Measurements from ENCODE around the gene TSPAN18.

The TSPAN18 gene

DNA sequence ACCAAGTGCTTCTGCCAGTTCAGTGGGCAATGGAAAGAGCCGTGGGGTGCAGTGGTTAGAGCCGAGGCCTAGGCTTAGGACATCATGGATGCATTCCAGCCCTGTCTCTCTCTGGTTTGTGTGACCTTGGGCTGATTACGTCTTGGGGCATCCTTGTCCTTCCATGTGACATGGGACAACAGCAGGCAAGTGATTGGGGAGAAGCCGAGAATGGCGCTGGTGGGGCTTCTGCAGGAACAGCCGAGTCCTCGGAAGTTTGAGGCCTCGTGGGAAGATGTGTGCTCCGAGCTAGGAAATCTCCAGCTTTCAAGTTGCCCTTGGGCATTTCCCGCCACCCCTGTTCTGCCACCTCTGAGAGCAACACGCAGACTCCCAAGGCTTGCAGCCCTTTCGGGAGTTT, 16.6 kb downstream of the TSPAN18 start:
- no peaks in the 10 kb centered on the region for H3K4me1 ChIP-seq (ENCODE audit: low read length)
- H3K4me3 ChIP-seq (ENCODE audit: low read length), result no peak overlapping the region
- H3K9ac ChIP-seq (ENCODE audit: low read length), result no peak overlapping the region
- no peaks in the 10 kb centered on the region for H3K36me3 ChIP-seq (replicated peaks; ENCODE audit: insufficient read depth, low read length)
- H3K27ac ChIP-seq (ENCODE audit: low read length), result no peak overlapping the region
- H2AFZ ChIP-seq (ENCODE audit: low read length), result no peak overlapping the region
- no peaks in the 10 kb centered on the region for H3F3A ChIP-seq (ENCODE audit: insufficient read depth, low read length)
- H4K20me1 ChIP-seq (ENCODE audit: insufficient read depth, low read length), result no peaks in the 10 kb centered on the region
- H3K27me3 ChIP-seq (replicated peaks; ENCODE audit: insufficient read depth, low read length), result no peaks in the 10 kb centered on the region
- TF ChIP-seq EZH2phosphoT487 (IDR thresholded peaks at IDR 0.05; ENCODE audit: low read length), result no peak
- TF ChIP-seq, protein P1, sequence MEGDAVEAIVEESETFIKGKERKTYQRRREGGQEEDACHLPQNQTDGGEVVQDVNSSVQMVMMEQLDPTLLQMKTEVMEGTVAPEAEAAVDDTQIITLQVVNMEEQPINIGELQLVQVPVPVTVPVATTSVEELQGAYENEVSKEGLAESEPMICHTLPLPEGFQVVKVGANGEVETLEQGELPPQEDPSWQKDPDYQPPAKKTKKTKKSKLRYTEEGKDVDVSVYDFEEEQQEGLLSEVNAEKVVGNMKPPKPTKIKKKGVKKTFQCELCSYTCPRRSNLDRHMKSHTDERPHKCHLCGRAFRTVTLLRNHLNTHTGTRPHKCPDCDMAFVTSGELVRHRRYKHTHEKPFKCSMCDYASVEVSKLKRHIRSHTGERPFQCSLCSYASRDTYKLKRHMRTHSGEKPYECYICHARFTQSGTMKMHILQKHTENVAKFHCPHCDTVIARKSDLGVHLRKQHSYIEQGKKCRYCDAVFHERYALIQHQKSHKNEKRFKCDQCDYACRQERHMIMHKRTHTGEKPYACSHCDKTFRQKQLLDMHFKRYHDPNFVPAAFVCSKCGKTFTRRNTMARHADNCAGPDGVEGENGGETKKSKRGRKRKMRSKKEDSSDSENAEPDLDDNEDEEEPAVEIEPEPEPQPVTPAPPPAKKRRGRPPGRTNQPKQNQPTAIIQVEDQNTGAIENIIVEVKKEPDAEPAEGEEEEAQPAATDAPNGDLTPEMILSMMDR (IDR thresholded peaks at IDR 0.05; ENCODE audit: low read length), result no peak
- TF ChIP-seq EZH2 (optimal IDR thresholded peaks at IDR 0.05; ENCODE audit: low read depth, low read length), result no peak
- no peaks in the 10 kb centered on the region for H3K79me2 ChIP-seq (ENCODE audit: low read length)
- H3K9me2 ChIP-seq (replicated peaks; ENCODE audit: insufficient read depth, low read length), result no peaks in the 10 kb centered on the region
- no peak overlapping the region for H3K4me2 ChIP-seq (ENCODE audit: low read depth, low read length)
- H3K9me3 ChIP-seq (replicated peaks; ENCODE audit: insufficient read depth, low read length), result no peaks in the 10 kb centered on the region
- no peak for DNase-seq

DNA sequence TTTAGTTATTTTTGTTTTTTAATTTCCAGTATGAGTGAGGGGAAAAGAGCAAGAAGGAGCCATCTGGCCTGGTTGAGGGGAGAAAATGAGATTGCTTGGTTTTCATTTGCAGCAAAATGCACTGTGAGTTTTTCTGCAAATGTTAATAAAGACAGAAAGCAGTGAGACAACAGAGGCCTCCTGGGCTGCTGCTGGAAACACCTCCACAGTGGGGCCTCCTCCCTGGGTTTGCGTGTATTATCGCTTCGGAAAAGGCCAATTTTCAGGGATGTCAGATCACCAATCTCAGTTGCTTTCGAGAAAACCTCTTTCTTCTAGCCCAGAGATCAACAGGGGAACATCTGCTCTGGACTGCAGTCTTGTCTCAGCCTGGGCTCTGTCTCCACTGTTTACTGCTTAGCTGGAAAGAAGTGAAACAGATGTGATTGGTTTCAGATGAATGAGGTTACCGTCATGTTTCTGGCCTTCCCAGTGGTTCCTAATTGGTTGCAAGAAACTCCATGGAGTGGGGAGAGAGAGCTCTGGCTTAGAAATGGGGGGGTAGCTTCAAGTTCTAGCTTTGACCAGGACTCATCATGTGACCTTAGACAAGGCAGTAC, 17.3 kb downstream of the TSPAN18 start:
- Histone ChIP-seq H3K9me2 (replicated peaks; ENCODE audit: insufficient read depth, low read length) (no peaks in the 10 kb centered on the region), H3K4me2 (ENCODE audit: low read depth, low read length) (no peak overlapping the region), H3K9ac (ENCODE audit: low read length) (no peak overlapping the region), H3K9me3 (replicated peaks; ENCODE audit: insufficient read depth, low read length) (no peaks in the 10 kb centered on the region), H2AFZ (ENCODE audit: low read length) (no peak overlapping the region), H3F3A (ENCODE audit: insufficient read depth, low read length) (no peaks in the 10 kb centered on the region), H3K27ac (ENCODE audit: low read length) (no peak overlapping the region), H3K27me3 (replicated peaks; ENCODE audit: insufficient read depth, low read length) (no peaks in the 10 kb centered on the region), H4K20me1 (ENCODE audit: insufficient read depth, low read length) (no peaks in the 10 kb centered on the region), H3K4me3 (ENCODE audit: low read length) (no peak overlapping the region), H3K4me1 (ENCODE audit: low read length) (no peaks in the 10 kb centered on the region), H3K79me2 (ENCODE audit: low read length) (no peaks in the 10 kb centered on the region), H3K36me3 (replicated peaks; ENCODE audit: insufficient read depth, low read length) (no peaks in the 10 kb centered on the region)
- TF ChIP-seq, protein P1 (IDR thresholded peaks at IDR 0.05; ENCODE audit: low read length), result no peak
- TF ChIP-seq EZH2 (optimal IDR thresholded peaks at IDR 0.05; ENCODE audit: low read depth, low read length) (no peak), EZH2phosphoT487 (IDR thresholded peaks at IDR 0.05; ENCODE audit: low read length) (no peak)
- no peak for DNase-seq

DNA sequence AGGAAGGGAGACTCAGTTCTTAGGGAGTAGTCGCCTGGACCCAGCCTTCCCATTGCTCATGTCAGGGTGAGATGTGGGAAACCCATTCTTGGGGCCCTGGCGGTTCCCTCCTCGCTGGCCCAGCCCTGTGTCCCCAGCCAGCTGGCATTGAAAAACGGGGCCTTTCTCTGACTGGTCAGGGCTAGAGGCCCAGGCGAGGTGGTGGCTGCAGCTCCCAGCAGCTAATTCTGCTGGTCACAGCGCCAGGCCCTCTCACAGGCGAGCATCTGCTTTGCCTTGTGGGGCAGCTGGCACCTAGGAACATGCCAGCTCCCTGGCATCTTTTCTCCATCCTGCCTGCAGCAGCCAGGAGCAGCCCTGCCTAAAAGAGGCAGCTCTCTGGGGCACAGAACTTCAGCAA, 20.1 kb downstream of the TSPAN18 start:
- DNase-seq, result no peak
- Histone ChIP-seq H3K4me3 (ENCODE audit: low read length) (no peak overlapping the region), H3K4me2 (ENCODE audit: low read depth, low read length) (no peak overlapping the region), H4K20me1 (ENCODE audit: insufficient read depth, low read length) (no peaks in the 10 kb centered on the region), H3K9ac (ENCODE audit: low read length) (no peak overlapping the region), H3F3A (ENCODE audit: insufficient read depth, low read length) (no peaks in the 10 kb centered on the region), H2AFZ (ENCODE audit: low read length) (no peak overlapping the region), H3K36me3 (replicated peaks; ENCODE audit: insufficient read depth, low read length) (no peaks in the 10 kb centered on the region), H3K27me3 (replicated peaks; ENCODE audit: insufficient read depth, low read length) (no peaks in the 10 kb centered on the region), H3K27ac (ENCODE audit: low read length) (no peak overlapping the region), H3K9me3 (replicated peaks; ENCODE audit: insufficient read depth, low read length) (no peaks in the 10 kb centered on the region), H3K9me2 (replicated peaks; ENCODE audit: insufficient read depth, low read length) (no peaks in the 10 kb centered on the region), H3K4me1 (ENCODE audit: low read length) (no peaks in the 10 kb centered on the region), H3K79me2 (ENCODE audit: low read length) (no peaks in the 10 kb centered on the region)
- TF ChIP-seq EZH2phosphoT487 (IDR thresholded peaks at IDR 0.05; ENCODE audit: low read length) (no peak), EZH2 (optimal IDR thresholded peaks at IDR 0.05; ENCODE audit: low read depth, low read length) (no peak)
- TF ChIP-seq, protein P1 (IDR thresholded peaks at IDR 0.05; ENCODE audit: low read length), result no peak
